ENCODE data around the gene C1orf167. TPM values are rescaled to one million over a fixed set of nuclear protein-coding genes. Genes with fewer than 3 reads are reported as not detected.

The C1orf167 gene
- total and polyA plus RNA-seq, 2 of the 8 experiments (the other 6 are each of a cell fraction or from before 2014, with no cell fraction given): 0.70 to 1.3 TPM

- CTCF ChIA-PET (ENCODE audit: partially characterized antibody): interaction anchor here (1.6 to 2.4 kb wide), 3 partner anchors 10 to 21 kb away, joined by 4 to 8 read pairs (median 5); no protein-coding TSS in a partner anchor
- H3K4me3 ChIP-seq (ENCODE audit: extremely low read depth in 1 of 4, insufficient read depth in 2 of 4, low read depth in 3 of 4, low read length in 4 of 4): peak within 1 kb of the TSS; percentile 76 to 88 (median 84)
- no peak for FAIRE-seq
- TF ChIP-seq SAP30 (IDR thresholded peaks at IDR 0.05; ENCODE audit: insufficient read depth, insufficient replicate concordance, low read length) (no peak), GABPA (IDR thresholded peaks at IDR 0.05; ENCODE audit: borderline replicate concordance, insufficient read depth, low read length) (peak; percentile 50; the same call in 1 of the 2 replicates), SUZ12 (IDR thresholded peaks at IDR 0.05; ENCODE audit: low read length) (no peak), PHF8 (conservative IDR thresholded peaks at IDR 0.05; ENCODE audit: low read depth, low read length) (peak; percentile 66), ATF2 (IDR thresholded peaks at IDR 0.05; ENCODE audit: low read length) (no peak), CREB1 (IDR thresholded peaks at IDR 0.05) (peak; percentile 89), YY1 (IDR thresholded peaks at IDR 0.05; ENCODE audit: low read depth, low read length) (peak; percentile 95), SP2 (IDR thresholded peaks at IDR 0.05; ENCODE audit: low read length) (no peak), TEAD4 (IDR thresholded peaks at IDR 0.05; ENCODE audit: low read depth, low read length) (no peak)
Observed at GRCh38 chr1:11805422-11806306, 43.7 kb downstream of the C1orf167 start, which contains the start of the genes CLCN6 and MTHFR. Gene CLCN6 (plus strand): TSS chr1:11806191. CDS start chr1:11806263, 72 bp downstream. Gene MTHFR (minus strand): TSS chr1:11805964. CDS start chr1:11803116, 2,848 bp downstream.

More at GRCh38 chr1:11805422-11806306, 43.7 kb downstream of the C1orf167 start, which contains the start of the genes CLCN6 and MTHFR:
- peak; percentile 98 for DNase-seq (ENCODE audit: low read depth in 1 of 2, low spot score in 2 of 2)
- Histone ChIP-seq H3K9me3 (ENCODE audit: insufficient read depth in 2 of 2, low read depth in 1 of 2, low read length in 1 of 2) (no peaks in the 10 kb centered on the region), H4K5ac (ENCODE audit: insufficient read length, low read depth, low read length) (peak within 1 kb of the TSS; percentile 92), H3K4me1 (replicated peaks in 1 of 4; ENCODE audit: control insufficient read depth in 3 of 4, insufficient read depth in 4 of 4, low read length in 3 of 4) (peaks cover 13 to 24% (median 18%) of the 10 kb centered on the region in 4 experiments), H2BK20ac (ENCODE audit: low read length) (no peak within 1 kb of the TSS), H3K36me3 (ENCODE audit: control insufficient read depth in 2 of 4, insufficient read depth in 4 of 4, low read length in 3 of 4) (peaks cover 1 to 19% (median 12%) of the 10 kb centered on the region in 4 experiments; a peak in 6 of 8 replicates), H4K8ac (ENCODE audit: extremely low read depth, insufficient read depth, low read length) (peak within 1 kb of the TSS; percentile 93), H3K18ac (ENCODE audit: extremely low read depth, low read length) (peak within 1 kb of the TSS; percentile 85), H2BK12ac (ENCODE audit: low read depth, low read length) (peak within 1 kb of the TSS; percentile 75; the same call in 1 of the 2 replicates), H3K79me2 (ENCODE audit: control insufficient read depth in 1 of 2, insufficient read depth in 2 of 2, low read length in 2 of 2) (peaks cover 8 to 52% of the 10 kb centered on the region in 2 experiments; a peak in 3 of 4 replicates), H3K27me3 (replicated peaks in 1 of 4; ENCODE audit: control insufficient read depth in 3 of 4, extremely low read depth in 1 of 4, insufficient read depth in 3 of 4, low read length in 3 of 4) (no peaks in the 10 kb centered on the region), H3K9ac (replicated peaks in 1 of 4; ENCODE audit: extremely low read depth in 1 of 4, low read depth in 3 of 4, low read length in 3 of 4) (peak within 1 kb of the TSS in 3 of 4 experiments; percentile 75 to 78 (median 77); a peak in 6 of 7 replicates), H2BK5ac (ENCODE audit: low read depth, low read length) (peak within 1 kb of the TSS; percentile 93), H4K20me1 (replicated peaks in 1 of 2; ENCODE audit: control insufficient read depth in 1 of 2, insufficient read depth in 2 of 2, low read length in 2 of 2) (peaks cover 3 to 7% of the 10 kb centered on the region in 2 experiments), H3K4ac (replicated peaks; ENCODE audit: insufficient read length, low read depth, low read length) (peak within 1 kb of the TSS; percentile 90), H3K27ac (ENCODE audit: low read depth, low read length) (peak within 1 kb of the TSS; percentile 81), H3K79me1 (ENCODE audit: low read depth, low read length) (peaks cover 8% of the 10 kb centered on the region), H3K56ac (replicated peaks; ENCODE audit: insufficient read length, low read depth, low read length) (peak within 1 kb of the TSS; percentile 96), H2BK120ac (replicated peaks; ENCODE audit: low read depth, low read length) (peak within 1 kb of the TSS; percentile 24), H2BK15ac (ENCODE audit: low read length) (no peak within 1 kb of the TSS), H3K14ac (ENCODE audit: insufficient read length) (no peak within 1 kb of the TSS), H3K23me2 (ENCODE audit: low read depth, low read length) (peaks cover 18% of the 10 kb centered on the region), H3K23ac (ENCODE audit: insufficient read length) (no peak within 1 kb of the TSS), H4K91ac (replicated peaks; ENCODE audit: insufficient read length, low read length) (peak within 1 kb of the TSS; percentile 91), H3K4me2 (ENCODE audit: insufficient read depth in 1 of 2, low read depth in 2 of 2, low read length in 2 of 2) (peak within 1 kb of the TSS; percentile 84 to 92), H2AFZ (ENCODE audit: low read length) (no peak within 1 kb of the TSS), H2AK5ac (ENCODE audit: low read depth, low read length) (no peak within 1 kb of the TSS)
- POLR2A ChIA-PET (ENCODE audit: partially characterized antibody): interaction anchor here (0.6 to 3.2 kb wide), 17 partner anchors 8 to 251 kb away, joined by 3 to 27 read pairs (median 3); partner anchors contain the start of genes MFN2 and PLOD1
- WGBS, 2 experiments (ENCODE audit: extremely low coverage in 1 of 2, insufficient coverage in 1 of 2, insufficient read length in 1 of 2, insufficient replicate concordance in 2 of 2, low coverage in 1 of 2, low lambda C conversion rate in 2 of 2, missing lambda C conversion rate in 1 of 2): 1% methylated on average over 65 of the region's 72 CpGs; no CpG with 5 or more reads in 1 of the 2 experiments
